GM21737 (cell line): ENCODE measurements around the gene WDR64.
"Not testable (repeated sequence)": the region's sequence is repeated elsewhere in the genome, so short reads cannot be mapped to it uniquely, and the experiment has no call there.

Experiments used
- ATAC-seq: cut with Tn5 transposase; IDR thresholded peaks from one replicate; pipeline ENCODE4 v1.9.1; 2021; ENCODE audit warnings: mild to moderate bottlenecking, moderate library complexity; ENCODE audit not compliant: unreplicated experiment

WDR64 gene

GRCh38 chr1:241698177-241698576, 46.1 kb downstream of the WDR64 start:
- no peak for ATAC-seq

GRCh38 chr1:241701483-241702295, 49.6 kb downstream of the WDR64 start:
- ATAC-seq: no peak

GRCh38 chr1:241702442-241703373, 50.6 kb downstream of the WDR64 start:
- ATAC-seq: no peak

- not testable (repeated sequence) for ATAC-seq
Measured at GRCh38 chr1:241703739-241704138, 51.7 kb downstream of the WDR64 start.

GRCh38 chr1:241706257-241706656, 54.2 kb downstream of the WDR64 start:
- no peak for ATAC-seq

GRCh38 chr1:241706967-241707366, 54.9 kb downstream of the WDR64 start:
- ATAC-seq: no peak

GRCh38 chr1:241707442-241707841, 55.4 kb downstream of the WDR64 start:
- ATAC-seq: no peak

GRCh38 chr1:241711326-241711725, 59.2 kb downstream of the WDR64 start:
- no peak for ATAC-seq

GRCh38 chr1:241713316-241713715, 61.2 kb downstream of the WDR64 start:
- ATAC-seq: no peak

- no peak for ATAC-seq
Measured at GRCh38 chr1:241714321-241715218, 62.5 kb downstream of the WDR64 start.

GRCh38 chr1:241715435-241715834, 63.4 kb downstream of the WDR64 start:
- ATAC-seq: no peak

GRCh38 chr1:241715956-241716355, 63.9 kb downstream of the WDR64 start:
- ATAC-seq: no peak

GRCh38 chr1:241716915-241717656, 65.0 kb downstream of the WDR64 start:
- no peak for ATAC-seq

GRCh38 chr1:241717975-241718374, 65.9 kb downstream of the WDR64 start:
- ATAC-seq: no peak

- no peak for ATAC-seq
Measured at GRCh38 chr1:241721011-241721410, 68.9 kb downstream of the WDR64 start.

GRCh38 chr1:241722947-241723346, 70.9 kb downstream of the WDR64 start:
- ATAC-seq: no peak

- ATAC-seq: no peak
Measured at GRCh38 chr1:241724741-241725356, 72.8 kb downstream of the WDR64 start.

- no peak for ATAC-seq
Measured at GRCh38 chr1:241730031-241730430, 78.0 kb downstream of the WDR64 start.

GRCh38 chr1:241733899-241734298, 81.8 kb downstream of the WDR64 start:
- ATAC-seq: no peak

- ATAC-seq: no peak
Measured at GRCh38 chr1:241734533-241734932, 82.5 kb downstream of the WDR64 start.
